EL (cell line): ENCODE measurements around the gene HELT.
"Not testable (repeated sequence)": the region's sequence is repeated elsewhere in the genome, so short reads cannot be mapped to it uniquely, and the experiment has no call there.

Experiments used
- DNase-seq: peaks from one replicate; pipeline ENCODE4 v3.0.0-alpha.2; 2016

HELT gene, protein sequence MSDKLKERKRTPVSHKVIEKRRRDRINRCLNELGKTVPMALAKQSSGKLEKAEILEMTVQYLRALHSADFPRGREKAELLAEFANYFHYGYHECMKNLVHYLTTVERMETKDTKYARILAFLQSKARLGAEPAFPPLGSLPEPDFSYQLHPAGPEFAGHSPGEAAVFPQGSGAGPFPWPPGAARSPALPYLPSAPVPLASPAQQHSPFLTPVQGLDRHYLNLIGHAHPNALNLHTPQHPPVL

GRCh38 chr4:185017964-185018772 lies at the start of gene HELT:
Gene HELT (plus strand): TSS chr4:185018490. CDS start chr4:185018929, 439 bp downstream.
- DNase-seq = no peak

GRCh38 chr4:184968784-184969201 lies 49.5 kb upstream of the HELT start:
- no peak for DNase-seq

DNA sequence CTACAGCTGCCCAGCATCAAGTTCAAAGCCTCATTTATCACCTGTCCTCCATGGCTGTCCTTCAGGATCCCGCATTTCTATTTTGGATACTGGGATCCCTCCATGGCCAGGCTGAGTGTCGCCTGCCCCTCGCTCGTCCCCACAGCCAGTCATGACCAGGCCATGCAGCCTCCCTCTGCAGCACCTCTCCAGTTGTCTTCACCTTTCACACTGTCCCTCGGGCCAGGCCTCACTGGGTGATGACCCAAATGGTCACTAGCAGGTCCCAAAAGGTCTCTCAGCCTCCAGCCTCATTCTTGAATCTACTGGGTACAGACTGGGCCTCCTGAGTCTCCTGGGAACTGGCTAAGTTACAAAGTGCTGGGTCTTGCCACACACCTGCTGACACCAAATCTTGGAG lies 48.7 kb upstream of the HELT start:
- DNase-seq = no peak

GRCh38 chr4:184972991-184973390 lies 45.3 kb upstream of the HELT start:
- no peak for DNase-seq

- DNase-seq = not testable (repeated sequence)
Observed at GRCh38 chr4:184976348-184976747, 41.9 kb upstream of the HELT start.

DNA sequence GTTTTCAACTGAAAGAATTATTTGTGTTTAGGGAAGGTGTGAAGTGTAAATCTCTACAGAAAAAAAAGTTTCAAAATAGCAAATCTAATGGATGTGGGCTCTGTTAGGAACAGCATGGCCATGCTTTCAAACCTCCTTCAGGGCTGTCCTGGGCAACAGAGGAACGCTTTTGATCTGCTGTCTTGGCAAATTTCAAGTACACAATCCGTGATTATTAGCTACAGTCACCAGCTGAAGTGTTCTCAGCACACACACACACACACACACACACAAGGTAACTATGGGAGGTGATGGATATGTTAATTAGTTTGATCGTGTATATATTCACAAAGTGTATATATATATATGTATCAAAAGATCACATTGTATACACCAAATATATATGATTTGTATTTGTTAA lies 40.5 kb upstream of the HELT start:
- no peak for DNase-seq

DNA sequence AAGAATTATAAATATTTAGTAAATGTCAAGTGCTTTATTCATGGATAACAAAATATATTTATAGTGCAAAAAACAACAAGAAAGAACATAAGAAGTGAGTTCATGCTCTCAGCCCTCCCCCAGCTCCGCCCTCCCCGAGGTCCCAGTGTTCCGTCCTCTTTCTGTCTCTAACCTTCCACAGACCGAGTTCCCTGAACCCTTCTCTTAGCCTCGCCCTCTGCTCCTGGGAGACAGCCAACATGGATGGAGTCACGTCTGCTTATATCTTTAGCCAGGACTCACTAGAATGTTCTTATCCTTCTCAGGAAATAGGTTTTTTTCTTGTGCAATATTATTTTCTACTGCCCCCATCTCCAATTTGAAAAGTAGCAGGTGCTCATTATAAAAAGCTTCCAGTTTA lies 40.1 kb upstream of the HELT start:
- DNase-seq = no peak

GRCh38 chr4:184979461-184980124 lies 38.7 kb upstream of the HELT start:
- no peak for DNase-seq

DNA sequence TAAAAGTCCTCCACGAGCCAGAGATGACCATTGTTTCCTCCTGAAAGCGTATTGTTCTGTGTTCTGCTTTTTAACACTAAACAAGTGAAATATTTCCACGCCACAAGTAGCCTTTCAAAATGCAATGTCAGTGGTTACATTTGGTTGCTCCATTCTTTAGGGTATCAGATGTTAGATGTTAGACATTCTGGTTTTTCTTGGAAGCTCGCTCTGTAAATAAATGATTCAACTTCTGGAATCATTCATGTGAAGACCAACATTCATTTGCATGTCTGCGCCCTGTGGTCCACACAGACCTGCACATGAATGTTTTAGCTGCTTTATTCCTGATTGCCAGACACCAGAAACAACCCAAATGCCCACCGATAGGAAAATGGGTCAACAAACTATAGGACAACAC lies 38.0 kb upstream of the HELT start:
- no peak for DNase-seq

- peak; percentile 34 for DNase-seq
Observed at GRCh38 chr4:184983672-184984356, 34.5 kb upstream of the HELT start.

DNA sequence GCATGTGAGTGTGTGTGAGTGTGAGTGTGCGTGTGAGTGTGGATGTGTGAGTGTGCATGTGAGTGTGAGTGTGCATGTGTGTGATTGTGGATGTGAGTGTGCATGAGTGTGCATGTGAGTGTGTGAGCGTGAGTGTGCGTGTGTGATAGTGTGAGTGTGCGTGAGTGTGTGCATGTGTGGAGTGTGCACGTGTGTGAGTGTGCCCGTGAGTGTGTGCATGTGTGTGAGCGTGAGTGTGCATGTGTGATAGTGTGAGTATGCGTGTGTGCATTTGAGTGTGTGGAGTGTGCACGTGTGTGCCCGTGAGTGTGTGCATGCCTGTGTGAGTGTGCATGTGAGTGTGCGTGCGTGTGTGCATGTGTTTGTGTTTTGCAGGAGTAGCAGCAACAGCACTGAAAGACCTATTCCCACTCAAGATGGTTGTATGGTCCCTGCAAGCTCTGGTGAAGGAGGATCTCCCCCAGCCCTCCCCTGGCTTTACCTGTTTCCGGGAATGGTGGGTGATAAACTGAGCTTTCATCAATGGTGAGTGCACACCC lies 30.7 kb upstream of the HELT start:
- no peak for DNase-seq

- DNase-seq = no peak
Observed at GRCh38 chr4:184988611-184989010, 29.7 kb upstream of the HELT start.

GRCh38 chr4:184989283-184989682 lies 29.0 kb upstream of the HELT start:
- DNase-seq = not testable (repeated sequence)

- not testable (repeated sequence) for DNase-seq
Observed at GRCh38 chr4:184990131-184990530, 28.2 kb upstream of the HELT start.

- DNase-seq = no peak
Observed at GRCh38 chr4:184991860-184992259, 26.4 kb upstream of the HELT start.

- DNase-seq = no peak
Observed at GRCh38 chr4:184992422-184992821, 25.9 kb upstream of the HELT start.

DNA sequence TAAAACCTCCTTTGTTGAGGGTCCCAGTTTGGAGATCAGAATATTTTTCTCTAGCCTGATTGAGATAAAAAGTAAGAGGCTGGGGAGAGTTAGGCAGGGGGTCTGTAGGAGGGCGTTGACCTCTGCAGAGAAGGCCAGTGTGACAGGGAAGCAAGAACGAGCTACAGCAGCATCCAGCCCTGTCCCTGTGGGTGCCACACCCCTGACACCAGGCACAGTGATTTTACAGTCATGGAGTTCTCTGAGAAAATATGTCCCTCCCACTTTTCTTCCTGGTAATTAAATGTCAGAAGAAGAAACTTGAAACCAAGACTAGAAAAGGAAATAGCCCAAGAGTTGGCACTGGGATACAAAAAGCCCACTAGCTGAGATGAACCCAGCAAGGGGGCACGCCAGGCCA lies 25.0 kb upstream of the HELT start:
- DNase-seq = no peak

- DNase-seq = no peak
Observed at GRCh38 chr4:184994010-184994622, 24.2 kb upstream of the HELT start.

DNA sequence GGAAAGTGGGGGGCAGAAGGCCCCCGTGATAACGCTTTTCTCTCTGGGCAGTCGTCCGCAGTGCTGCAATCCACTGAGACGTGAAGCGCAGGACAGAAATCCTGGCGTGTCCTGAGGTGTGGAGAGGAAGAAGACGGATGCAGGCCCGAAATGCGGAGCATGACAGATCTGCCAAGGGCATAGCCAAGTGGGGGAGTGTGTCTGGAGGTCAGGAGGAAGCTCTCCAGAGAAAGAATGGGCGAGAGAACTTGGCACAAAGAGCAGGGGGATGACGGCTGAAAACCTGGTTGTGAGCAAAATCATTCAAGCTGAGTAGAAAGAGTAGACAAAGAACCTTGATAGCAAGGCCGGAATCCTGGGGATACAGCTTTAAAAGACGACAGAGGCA lies 23.7 kb upstream of the HELT start:
- DNase-seq = no peak

DNA sequence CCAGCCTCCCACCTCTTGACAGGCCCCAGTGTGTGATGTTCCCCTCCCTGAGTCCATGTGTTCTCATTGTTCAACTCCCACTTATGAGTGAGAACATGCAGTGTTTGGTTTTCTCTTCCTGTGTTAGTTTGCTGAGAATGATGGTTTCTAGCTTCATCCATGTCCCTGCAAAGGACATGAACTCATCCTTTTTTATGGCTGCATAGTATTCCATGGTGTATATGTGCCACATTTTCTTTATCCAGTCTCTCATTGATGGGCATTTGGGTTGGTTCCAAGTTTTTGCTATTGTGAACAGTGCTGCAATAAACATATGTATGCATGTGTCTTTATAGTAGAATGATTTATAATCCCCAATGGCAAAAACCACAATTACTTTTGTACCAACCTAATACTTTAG lies 20.6 kb upstream of the HELT start:
- DNase-seq = not testable (repeated sequence)

- DNase-seq = no peak
Observed at GRCh38 chr4:185002784-185003183, 15.5 kb upstream of the HELT start.

DNA sequence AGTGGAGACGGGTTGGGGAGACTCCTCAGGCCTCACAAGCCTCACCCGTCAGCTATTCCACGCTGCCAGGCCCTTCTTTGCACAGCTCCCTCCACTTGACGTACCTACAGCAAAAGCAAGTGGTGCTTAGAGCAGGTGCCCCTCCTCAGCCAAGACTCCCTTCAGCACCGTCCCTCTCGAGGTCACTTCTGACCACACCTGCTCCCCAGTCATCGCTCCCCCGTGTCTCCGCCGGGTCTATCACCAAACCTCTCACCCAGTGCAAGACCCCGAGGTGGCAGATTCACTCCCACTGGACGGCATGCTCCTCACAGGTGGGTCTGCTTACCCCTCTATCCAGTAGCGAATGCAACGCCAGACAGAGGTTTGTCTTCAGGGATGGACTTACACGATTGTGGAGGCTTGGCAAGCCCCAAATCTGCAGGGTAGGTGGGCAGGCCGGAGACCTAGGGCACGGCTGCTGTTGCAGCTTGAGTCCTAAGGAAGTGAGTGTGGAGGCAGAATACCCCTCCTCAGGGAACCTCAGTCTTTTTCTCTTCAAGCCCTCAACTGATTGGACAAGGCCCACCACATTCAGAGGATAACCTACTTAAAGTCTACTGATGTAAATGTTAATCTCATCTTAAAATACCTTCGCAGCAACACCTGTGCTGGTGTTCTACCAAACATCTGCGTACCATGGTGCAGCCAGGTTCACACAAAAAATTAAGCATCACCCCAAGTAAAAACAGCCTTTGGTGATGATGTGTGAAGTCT lies 14.5 kb upstream of the HELT start:
- DNase-seq = no peak
